Measurements from ENCODE around the gene SLC9A1. TPM values are rescaled to one million over a fixed set of nuclear protein-coding genes. Genes with fewer than 3 reads are reported as not detected.

Gene SLC9A1
- polyA plus RNA-seq, 1 of the 3 experiments (the other 2 are of a cell fraction), result 11.4 TPM

GRCh38 chr1:27068922-27069321 lies 86.0 kb downstream of the SLC9A1 start:
- H3K27me3 ChIP-seq (ENCODE audit: insufficient read depth), result no peaks in the 10 kb centered on the region
- TF ChIP-seq ELF1 (IDR thresholded peaks at IDR 0.05), result no peak
- no peak for TF ChIP-seq JUND (IDR thresholded peaks at IDR 0.05)
- no peak for TF ChIP-seq CHD2 (IDR thresholded peaks at IDR 0.05; ENCODE audit: low read length, partially characterized antibody)
- TF ChIP-seq SIN3A (IDR thresholded peaks at IDR 0.05; ENCODE audit: borderline replicate concordance, low read depth, low read length), result no peak
- TF ChIP-seq GABPA (IDR thresholded peaks at IDR 0.05; ENCODE audit: low read depth), result no peak
- TF ChIP-seq RAD21 (IDR thresholded peaks at IDR 0.05; ENCODE audit: low read length), result no peak
- TF ChIP-seq MAX (IDR thresholded peaks at IDR 0.05; ENCODE audit: low read depth), result no peak
- no peak for TF ChIP-seq TAF1 (IDR thresholded peaks at IDR 0.05; ENCODE audit: borderline replicate concordance, low read depth, low read length)
- no peak for TF ChIP-seq USF1 (IDR thresholded peaks at IDR 0.05; ENCODE audit: borderline replicate concordance, low read depth)
- no peak for TF ChIP-seq RFX5 (IDR thresholded peaks at IDR 0.05; ENCODE audit: low read length)
- TF ChIP-seq PBX3 (IDR thresholded peaks at IDR 0.05), result no peak
- H3K9ac ChIP-seq, result no peak overlapping the region

GRCh38 chr1:27065999-27066630 lies 88.8 kb downstream of the SLC9A1 start:
- WGBS (ENCODE audit: low lambda C conversion rate), result 82% methylated on average over 5 of the region's 5 CpGs
- ChIA-PET POLR2A (no interaction called here), CTCF (interaction anchor here (10.0 kb wide), 1 partner anchor 21 kb away, joined by 98 read pairs; no protein-coding TSS in a partner anchor)
- peaks cover 0 to 7% of the 10 kb centered on the region in 2 experiments; a peak in 1 of 4 replicates for H3K4me1 ChIP-seq (ENCODE audit: control insufficient read depth in 1 of 2, insufficient read depth in 2 of 2, low read depth in 1 of 2, low read length in 1 of 2)
- H3K9ac ChIP-seq, result no peak overlapping the region
- no peaks in the 10 kb centered on the region for H3K9me2 ChIP-seq
- H3F3A ChIP-seq (replicated peaks; ENCODE audit: insufficient read depth), result no peaks in the 10 kb centered on the region
- H3K79me2 ChIP-seq (ENCODE audit: insufficient read depth), result no peaks in the 10 kb centered on the region
- no peak overlapping the region for H3K4me3 ChIP-seq (ENCODE audit: low read depth in 2 of 2, low read length in 1 of 2)
- no peak overlapping the region for H2AFZ ChIP-seq (ENCODE audit: low read depth)
- no peaks in the 10 kb centered on the region for H3K36me3 ChIP-seq (replicated peaks in 1 of 2; ENCODE audit: control insufficient read depth in 1 of 2, insufficient read depth in 2 of 2, low read length in 1 of 2)
- DNase-seq, result no peak
- H3K4me2 ChIP-seq, result no peak overlapping the region
- H3K27me3 ChIP-seq (ENCODE audit: insufficient read depth), result no peaks in the 10 kb centered on the region
- no peaks in the 10 kb centered on the region for H3K9me3 ChIP-seq
- H4K20me1 ChIP-seq (ENCODE audit: insufficient read depth), result no peaks in the 10 kb centered on the region
- no peak overlapping the region for H3K27ac ChIP-seq (ENCODE audit: low read depth in 2 of 2, low read length in 1 of 2)
- TF ChIP-seq RXRA (IDR thresholded peaks at IDR 0.05; ENCODE audit: borderline replicate concordance, low read depth), result no peak
- no peak for TF ChIP-seq YY1 (IDR thresholded peaks at IDR 0.05; ENCODE audit: low read depth)
- TF ChIP-seq, protein P1, sequence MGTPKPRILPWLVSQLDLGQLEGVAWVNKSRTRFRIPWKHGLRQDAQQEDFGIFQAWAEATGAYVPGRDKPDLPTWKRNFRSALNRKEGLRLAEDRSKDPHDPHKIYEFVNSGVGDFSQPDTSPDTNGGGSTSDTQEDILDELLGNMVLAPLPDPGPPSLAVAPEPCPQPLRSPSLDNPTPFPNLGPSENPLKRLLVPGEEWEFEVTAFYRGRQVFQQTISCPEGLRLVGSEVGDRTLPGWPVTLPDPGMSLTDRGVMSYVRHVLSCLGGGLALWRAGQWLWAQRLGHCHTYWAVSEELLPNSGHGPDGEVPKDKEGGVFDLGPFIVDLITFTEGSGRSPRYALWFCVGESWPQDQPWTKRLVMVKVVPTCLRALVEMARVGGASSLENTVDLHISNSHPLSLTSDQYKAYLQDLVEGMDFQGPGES (IDR thresholded peaks at IDR 0.05; ENCODE audit: low read depth, low read length), result no peak
- TF ChIP-seq JUND (IDR thresholded peaks at IDR 0.05), result no peak
- TF ChIP-seq GATA2 (CRISPR knock-in tag; IDR thresholded peaks at IDR 0.05), result no peak
- TF ChIP-seq TCF12 (IDR thresholded peaks at IDR 0.05), result no peak
- no peak for TF ChIP-seq CHD2 (IDR thresholded peaks at IDR 0.05; ENCODE audit: low read length, partially characterized antibody)
- TF ChIP-seq EP300 (IDR thresholded peaks at IDR 0.05; ENCODE audit: borderline replicate concordance in 1 of 2, low read depth in 1 of 2, low read length in 1 of 2), result no peak
- TF ChIP-seq, protein P2, sequence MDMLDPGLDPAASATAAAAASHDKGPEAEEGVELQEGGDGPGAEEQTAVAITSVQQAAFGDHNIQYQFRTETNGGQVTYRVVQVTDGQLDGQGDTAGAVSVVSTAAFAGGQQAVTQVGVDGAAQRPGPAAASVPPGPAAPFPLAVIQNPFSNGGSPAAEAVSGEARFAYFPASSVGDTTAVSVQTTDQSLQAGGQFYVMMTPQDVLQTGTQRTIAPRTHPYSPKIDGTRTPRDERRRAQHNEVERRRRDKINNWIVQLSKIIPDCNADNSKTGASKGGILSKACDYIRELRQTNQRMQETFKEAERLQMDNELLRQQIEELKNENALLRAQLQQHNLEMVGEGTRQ (IDR thresholded peaks at IDR 0.05; ENCODE audit: borderline replicate concordance, low read depth, low read length), result no peak
- no peak for TF ChIP-seq TAF1 (IDR thresholded peaks at IDR 0.05; ENCODE audit: borderline replicate concordance, low read depth, low read length)
- TF ChIP-seq USF1 (IDR thresholded peaks at IDR 0.05; ENCODE audit: borderline replicate concordance, low read depth), result no peak
- no peak for TF ChIP-seq NFIC (IDR thresholded peaks at IDR 0.05; ENCODE audit: borderline replicate concordance)
- no peak for TF ChIP-seq PBX3 (IDR thresholded peaks at IDR 0.05)

More at GRCh38 chr1:27068922-27069321, 86.0 kb downstream of the SLC9A1 start:
- CTCF ChIA-PET, result interaction anchor here (1.0 to 10.0 kb wide), 5 partner anchors 9 to 34 kb away, joined by 3 to 98 read pairs (median 7); no protein-coding TSS in a partner anchor
- POLR2A ChIA-PET, result interaction anchor here (0.9 kb wide), 1 partner anchor 258 kb away, joined by 3 read pairs; no protein-coding TSS in a partner anchor
- Histone ChIP-seq H3K4me2 (no peak overlapping the region), H3K9me3 (no peaks in the 10 kb centered on the region), H3K36me3 (replicated peaks in 1 of 2; ENCODE audit: control insufficient read depth in 1 of 2, insufficient read depth in 2 of 2, low read length in 1 of 2) (no peaks in the 10 kb centered on the region), H3K27ac (ENCODE audit: low read depth in 2 of 2, low read length in 1 of 2) (no peak overlapping the region), H3F3A (replicated peaks; ENCODE audit: insufficient read depth) (no peaks in the 10 kb centered on the region), H4K20me1 (ENCODE audit: insufficient read depth) (no peaks in the 10 kb centered on the region), H2AFZ (ENCODE audit: low read depth) (no peak overlapping the region), H3K4me1 (ENCODE audit: control insufficient read depth in 1 of 2, insufficient read depth in 2 of 2, low read depth in 1 of 2, low read length in 1 of 2) (peaks cover 0 to 11% of the 10 kb centered on the region in 2 experiments; a peak in 1 of 4 replicates), H3K79me2 (ENCODE audit: insufficient read depth) (no peaks in the 10 kb centered on the region), H3K4me3 (ENCODE audit: low read depth in 2 of 2, low read length in 1 of 2) (no peak overlapping the region), H3K9me2 (no peaks in the 10 kb centered on the region)
- DNase-seq, result no peak
- 77% methylated on average over 4 of the region's 4 CpGs for WGBS (ENCODE audit: low lambda C conversion rate)
